Loucy (cell line): ENCODE data around the gene NBL1.
A peak's percentile ranks its signal among the peaks of the same experiment; 100 is the strongest.

Experiments used
- H2AFZ ChIP-seq: fragments of 200-600 bp; sonication (generic); 2 replicates; pipeline ENCODE4 v1.6.0; 2016; ENCODE audit warnings: antibody characterized with exemption, mild to moderate bottlenecking, low read length, moderate library complexity
- H3F3A ChIP-seq: fragments of 200-600 bp; 2 replicates; pipeline ENCODE4 v1.6.0; 2016; ENCODE audit warnings: antibody characterized with exemption, low read depth, mild to moderate bottlenecking
- H3K27me3 ChIP-seq: fragments of 200-600 bp; sonication (generic); 2 replicates; pipeline ENCODE4 v1.6.1; 2014; ENCODE audit warnings: low read length, mild to moderate bottlenecking; ENCODE audit not compliant: insufficient read depth, poor library complexity, severe bottlenecking
- H3K36me3 ChIP-seq: fragments of 200-600 bp; sonication (generic); 2 replicates; pipeline ENCODE4 v1.6.1; 2016; ENCODE audit warnings: low read length; ENCODE audit not compliant: insufficient read depth
- H3K4me1 ChIP-seq: fragments of 200-600 bp; sonication (generic); 2 replicates; pipeline ENCODE4 v1.5.1; 2014; ENCODE audit warnings: low read length, mild to moderate bottlenecking; ENCODE audit not compliant: insufficient read depth, poor library complexity, severe bottlenecking
- H3K4me2 ChIP-seq: fragments of 200-600 bp; sonication (generic); 2 replicates; pipeline ENCODE4 v1.6.0; 2014; ENCODE audit warnings: antibody characterized with exemption, low read length, low read depth, mild to moderate bottlenecking; ENCODE audit not compliant: poor library complexity, severe bottlenecking
- H3K4me3 ChIP-seq: fragments of 200-600 bp; sonication (generic); 2 replicates; pipeline ENCODE4 v1.5.1; 2014; ENCODE audit warnings: low read length, mild to moderate bottlenecking, mixed read lengths; ENCODE audit not compliant: poor library complexity, severe bottlenecking
- H3K79me2 ChIP-seq: fragments of 200-600 bp; sonication (generic); 2 replicates; pipeline ENCODE4 v1.6.1; 2014; ENCODE audit warnings: low read length; ENCODE audit not compliant: insufficient read depth
- H3K9ac ChIP-seq: fragments of 200-600 bp; sonication (generic); 2 replicates; pipeline ENCODE4 v1.6.0; 2014; ENCODE audit warnings: mild to moderate bottlenecking, low read depth, low read length, moderate library complexity; ENCODE audit not compliant: poor library complexity, severe bottlenecking
- H3K9me2 ChIP-seq: fragments of 200-600 bp; sonication (generic); replicated peaks from 2 replicates; pipeline ENCODE4 v1.6.1; 2016; ENCODE audit warnings: low read depth, low read length, mixed read lengths
- H3K9me3 ChIP-seq: fragments of 200-600 bp; sonication (generic); 2 replicates; pipeline ENCODE4 v1.6.1; 2014; ENCODE audit warnings: mild to moderate bottlenecking, antibody characterized with exemption, low read length, low read depth; ENCODE audit not compliant: insufficient read depth
- H4K20me1 ChIP-seq: fragments of 200-600 bp; sonication (generic); 2 replicates; pipeline ENCODE4 v1.6.0; 2014; ENCODE audit warnings: antibody characterized with exemption, low read length, mild to moderate bottlenecking; ENCODE audit not compliant: insufficient read depth, poor library complexity, severe bottlenecking
- CTCF ChIP-seq: fragments of 200-600 bp; sonication (generic); conservative IDR thresholded peaks from 2 replicates; pipeline ENCODE4 v1.5.1; 2014; ENCODE audit warnings: mild to moderate bottlenecking, antibody characterized with exemption, low read length
- EZH2phosphoT487 ChIP-seq: fragments of 200-600 bp; IDR thresholded peaks from 2 replicates; pipeline ENCODE4 v1.6.1; 2018; ENCODE audit warnings: antibody characterized with exemption, mild to moderate bottlenecking, moderate library complexity, borderline replicate concordance

NBL1 gene

GRCh38 chr1:19610282-19610981 lies 33.7 kb upstream of the NBL1 start:
- Histone ChIP-seq H3K9ac (no peak overlapping the region), H3K79me2 (peaks cover 22% of the 10 kb centered on the region; the same call in 1 of the 2 replicates), H3K4me1 (peaks cover 30% of the 10 kb centered on the region), H3K4me3 (no peak overlapping the region), H3K36me3 (no peaks in the 10 kb centered on the region), H2AFZ (no peak overlapping the region), H3K9me2 (no peaks in the 10 kb centered on the region), H3F3A (no peaks in the 10 kb centered on the region), H4K20me1 (peaks cover 8% of the 10 kb centered on the region), H3K27me3 (no peaks in the 10 kb centered on the region), H3K9me3 (no peaks in the 10 kb centered on the region), H3K4me2 (no peak overlapping the region)
- no peak for TF ChIP-seq CTCF
- no peak for TF ChIP-seq EZH2phosphoT487

- no peaks in the 10 kb centered on the region for H4K20me1 ChIP-seq
- no peaks in the 10 kb centered on the region for H3K27me3 ChIP-seq
- peaks cover 11% of the 10 kb centered on the region for H3K4me1 ChIP-seq
- TF ChIP-seq EZH2phosphoT487 (no peak), CTCF (no peak)
- H3K4me2 ChIP-seq: no peak overlapping the region
- no peaks in the 10 kb centered on the region for H3K36me3 ChIP-seq
- H3K79me2 ChIP-seq: peaks cover 5% of the 10 kb centered on the region; the same call in 1 of the 2 replicates
- H3K9me3 ChIP-seq: no peaks in the 10 kb centered on the region
- H3K4me3 ChIP-seq: no peak overlapping the region
- no peaks in the 10 kb centered on the region for H3K9me2 ChIP-seq
- no peak overlapping the region for H3K9ac ChIP-seq
- H3F3A ChIP-seq: no peaks in the 10 kb centered on the region
- no peak overlapping the region for H2AFZ ChIP-seq
Measured at GRCh38 chr1:19612530-19612929, 31.6 kb upstream of the NBL1 start.

GRCh38 chr1:19613171-19613703 lies 30.9 kb upstream of the NBL1 start:
- no peaks in the 10 kb centered on the region; the same call in 1 of the 2 replicates for H3K79me2 ChIP-seq
- no peak for TF ChIP-seq CTCF
- TF ChIP-seq EZH2phosphoT487: no peak
- H4K20me1 ChIP-seq: no peaks in the 10 kb centered on the region

More at GRCh38 chr1:19613171-19613703, 30.9 kb upstream of the NBL1 start:
- peak overlapping the region; percentile 3 for H3K4me2 ChIP-seq
- no peak overlapping the region for H3K9ac ChIP-seq
- no peaks in the 10 kb centered on the region for H3K27me3 ChIP-seq
- no peaks in the 10 kb centered on the region for H3K9me3 ChIP-seq
- no peaks in the 10 kb centered on the region for H3K9me2 ChIP-seq
- no peaks in the 10 kb centered on the region for H3K36me3 ChIP-seq
- H3K4me3 ChIP-seq: no peak overlapping the region
- H3F3A ChIP-seq: no peaks in the 10 kb centered on the region
- peaks cover 11% of the 10 kb centered on the region for H3K4me1 ChIP-seq
- no peak overlapping the region for H2AFZ ChIP-seq
